Loucy (cell line): ENCODE results near the gene FAM193B.

ENCODE experiments used
- EZH2phosphoT487 ChIP-seq: fragments of 200-600 bp; IDR thresholded peaks from 2 replicates; pipeline ENCODE4 v1.6.1; 2018; ENCODE audit warnings: antibody characterized with exemption, mild to moderate bottlenecking, moderate library complexity, borderline replicate concordance
- TF ChIP-seq, protein P1 (sequence below): fragments of 200-600 bp; sonication (generic); conservative IDR thresholded peaks from 2 replicates; pipeline ENCODE4 v1.5.1; 2014; ENCODE audit warnings: mild to moderate bottlenecking, antibody characterized with exemption, low read length

DNA sequence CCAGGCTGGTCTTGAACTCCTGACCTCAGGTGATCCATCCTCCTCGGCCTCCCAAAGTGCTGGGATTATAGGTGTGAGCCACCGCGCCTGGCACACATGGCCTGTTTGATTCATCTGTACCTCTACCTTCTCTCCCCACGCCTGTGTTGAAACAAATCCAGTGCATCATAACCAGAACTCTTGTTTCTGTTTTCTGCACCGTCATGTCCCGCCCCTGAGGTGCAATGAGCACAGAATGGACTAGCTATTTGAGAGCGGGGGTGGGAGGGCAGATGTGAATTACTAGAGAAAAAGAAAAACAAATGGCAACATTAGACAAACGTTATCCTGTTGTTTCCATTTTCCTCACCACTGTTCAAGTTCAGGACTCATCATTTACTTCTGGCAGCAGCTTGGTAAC, 10.7 kb upstream of the FAM193B start:
- TF ChIP-seq, protein P1, sequence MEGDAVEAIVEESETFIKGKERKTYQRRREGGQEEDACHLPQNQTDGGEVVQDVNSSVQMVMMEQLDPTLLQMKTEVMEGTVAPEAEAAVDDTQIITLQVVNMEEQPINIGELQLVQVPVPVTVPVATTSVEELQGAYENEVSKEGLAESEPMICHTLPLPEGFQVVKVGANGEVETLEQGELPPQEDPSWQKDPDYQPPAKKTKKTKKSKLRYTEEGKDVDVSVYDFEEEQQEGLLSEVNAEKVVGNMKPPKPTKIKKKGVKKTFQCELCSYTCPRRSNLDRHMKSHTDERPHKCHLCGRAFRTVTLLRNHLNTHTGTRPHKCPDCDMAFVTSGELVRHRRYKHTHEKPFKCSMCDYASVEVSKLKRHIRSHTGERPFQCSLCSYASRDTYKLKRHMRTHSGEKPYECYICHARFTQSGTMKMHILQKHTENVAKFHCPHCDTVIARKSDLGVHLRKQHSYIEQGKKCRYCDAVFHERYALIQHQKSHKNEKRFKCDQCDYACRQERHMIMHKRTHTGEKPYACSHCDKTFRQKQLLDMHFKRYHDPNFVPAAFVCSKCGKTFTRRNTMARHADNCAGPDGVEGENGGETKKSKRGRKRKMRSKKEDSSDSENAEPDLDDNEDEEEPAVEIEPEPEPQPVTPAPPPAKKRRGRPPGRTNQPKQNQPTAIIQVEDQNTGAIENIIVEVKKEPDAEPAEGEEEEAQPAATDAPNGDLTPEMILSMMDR, result no peak
- no peak for TF ChIP-seq EZH2phosphoT487
